GM19455 (cell line): ENCODE results near the gene TRIM31.
"Not testable (repeated sequence)": the region's sequence is repeated elsewhere in the genome, so short reads cannot be mapped to it uniquely, and the experiment has no call there.

Experiments
- ATAC-seq: cut with Tn5 transposase; IDR thresholded peaks from one replicate; pipeline ENCODE4 v1.9.1; 2021; ENCODE audit not compliant: unreplicated experiment

TRIM31 gene

GRCh38 chr6:30149858-30150550 lies 37.1 kb upstream of the TRIM31 start:
- ATAC-seq, result no peak

DNA sequence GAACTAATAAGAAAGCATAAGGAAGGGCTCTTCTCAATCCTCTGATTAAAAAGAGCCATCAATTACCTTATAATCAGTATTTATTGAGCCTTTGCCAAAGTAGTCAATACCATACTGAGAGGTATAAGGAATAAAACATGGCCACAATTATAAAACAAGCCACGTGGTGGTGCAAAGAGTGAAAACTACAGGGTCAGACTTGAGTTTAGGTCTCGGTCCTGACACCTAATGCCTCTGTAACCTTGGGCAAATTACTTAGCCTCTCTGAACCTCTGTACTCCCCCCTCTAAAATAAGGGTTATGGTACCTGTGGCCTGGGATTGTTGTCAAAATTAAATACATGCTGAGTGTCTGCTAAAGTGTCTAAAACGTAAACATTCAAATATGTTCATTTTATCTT lies 36.3 kb upstream of the TRIM31 start:
- no peak for ATAC-seq

GRCh38 chr6:30147096-30147495 lies 34.2 kb upstream of the TRIM31 start:
- no peak for ATAC-seq

DNA sequence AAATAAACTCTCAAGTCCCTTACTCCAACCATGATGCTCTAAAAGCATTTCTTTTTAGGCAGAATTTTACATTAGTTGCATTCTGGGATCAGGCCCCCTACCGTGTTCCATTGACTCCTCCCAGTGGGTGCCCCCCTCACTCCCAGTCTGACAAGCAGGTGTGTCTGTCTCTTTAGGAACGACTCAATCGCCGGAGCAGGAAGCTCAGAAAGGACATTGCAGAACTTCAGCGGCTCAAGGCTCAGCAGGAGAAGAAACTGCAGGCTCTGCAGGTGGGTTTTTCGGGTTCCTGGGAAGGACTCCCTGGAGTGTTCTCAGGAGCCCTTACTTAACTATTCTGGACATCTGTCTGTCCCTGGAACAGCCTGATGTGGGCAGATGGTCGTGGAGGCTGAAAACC lies 32.9 kb upstream of the TRIM31 start:
- ATAC-seq, result no peak

DNA sequence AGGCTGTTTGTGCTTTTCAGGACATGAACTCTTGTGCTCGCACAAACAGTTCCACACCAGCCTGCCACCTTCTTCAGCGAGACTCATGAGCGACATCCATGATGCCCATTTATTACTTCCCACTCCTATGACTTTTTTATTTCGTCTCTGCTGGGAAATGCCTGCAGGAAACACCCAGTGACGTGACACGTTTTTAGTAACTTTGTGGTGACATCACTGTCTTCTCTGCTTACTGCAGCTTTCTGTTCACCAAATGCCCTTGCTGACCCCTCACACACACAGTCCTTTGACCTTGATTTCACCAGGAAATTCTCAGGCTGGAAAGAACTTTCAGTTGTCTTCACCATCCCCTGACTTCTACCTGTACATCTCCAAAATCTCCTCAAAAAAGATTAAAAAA lies 31.9 kb upstream of the TRIM31 start:
- ATAC-seq, result no peak

DNA sequence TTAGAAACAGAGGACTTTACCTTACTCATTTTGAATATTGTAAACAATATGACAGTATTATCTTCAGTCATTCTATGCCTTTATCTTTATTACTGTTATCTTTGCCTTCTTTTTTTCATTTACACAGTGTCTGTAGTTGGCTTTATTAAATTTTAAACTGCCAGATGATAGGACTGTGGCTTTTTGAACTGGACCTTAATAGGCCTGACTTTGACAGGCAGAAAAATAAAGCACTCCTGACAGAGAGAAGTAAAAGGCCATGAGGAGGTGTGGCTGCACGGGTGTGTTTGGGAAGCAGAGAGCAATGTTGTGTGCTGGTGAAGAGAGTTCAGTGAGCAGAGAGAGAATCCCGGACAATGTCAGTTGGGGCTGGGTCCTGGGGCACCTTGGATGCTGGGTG lies 30.9 kb upstream of the TRIM31 start:
- ATAC-seq, result no peak

- no peak for ATAC-seq
Observed at GRCh38 chr6:30142665-30143064, 29.8 kb upstream of the TRIM31 start.

DNA sequence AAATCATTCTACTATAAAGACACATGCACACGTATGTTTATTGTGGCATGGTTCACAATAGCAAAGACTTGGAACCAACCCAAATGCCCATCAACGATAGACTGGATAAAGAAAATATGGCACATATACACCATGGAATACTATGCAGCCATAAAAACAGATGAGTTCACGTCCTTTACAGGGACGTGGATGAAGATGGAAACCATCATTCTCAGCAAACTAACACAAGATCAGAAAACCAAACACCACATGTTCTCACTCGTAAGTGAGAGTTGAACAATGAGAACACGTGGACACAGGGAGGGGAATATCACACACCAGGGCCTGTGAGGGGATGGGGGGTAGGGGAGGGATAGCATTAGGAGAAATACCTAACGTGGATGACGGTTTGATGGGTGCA lies 27.4 kb upstream of the TRIM31 start:
- not testable (repeated sequence) for ATAC-seq

- ATAC-seq, result no peak
Observed at GRCh38 chr6:30136570-30137286, 23.8 kb upstream of the TRIM31 start.

DNA sequence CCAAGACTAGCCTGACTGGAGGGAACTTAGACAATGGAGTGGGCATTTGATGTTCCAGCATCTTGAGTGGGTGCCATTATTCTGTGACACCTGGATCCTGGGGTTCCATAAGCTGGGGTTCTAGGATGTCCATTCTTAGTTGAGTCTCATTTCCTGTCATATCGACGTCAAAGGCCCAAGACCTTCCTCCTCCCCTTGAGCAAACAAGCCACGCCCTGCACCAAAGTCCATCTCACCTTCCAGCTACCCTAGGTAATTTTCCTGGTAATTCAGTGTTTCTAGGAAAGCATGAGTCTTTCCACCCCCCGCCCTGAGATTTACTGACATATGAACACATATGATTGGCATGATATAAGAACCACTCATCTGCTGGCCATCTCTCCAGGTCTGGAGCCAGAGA lies 22.9 kb upstream of the TRIM31 start, which contains the start of gene TRIM40:
Gene TRIM40, plus strand, starts transcription at position 384 of the 400 bp plus-strand sequence. CDS start 897 bp downstream, outside the sequence.
- ATAC-seq, result no peak

DNA sequence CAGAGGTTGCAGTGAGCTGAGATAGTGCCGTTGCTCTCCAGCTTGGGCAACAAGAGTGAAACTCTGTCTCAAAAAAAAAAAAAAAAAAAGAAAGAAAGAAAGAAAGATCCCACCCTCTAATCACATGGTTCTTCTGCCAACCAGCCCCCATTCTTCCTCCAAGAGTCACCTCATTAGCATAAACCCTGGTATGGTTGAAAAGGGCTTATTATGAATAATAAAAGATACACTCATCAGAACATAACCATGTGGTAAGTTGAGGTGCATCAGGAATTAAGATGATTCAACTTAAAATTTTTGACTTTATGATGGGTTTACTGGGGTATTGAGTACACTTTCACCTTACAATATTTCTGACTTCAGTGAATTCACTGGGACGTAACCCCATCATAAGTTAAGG lies 22.3 kb upstream of the TRIM31 start:
- ATAC-seq, result no peak

DNA sequence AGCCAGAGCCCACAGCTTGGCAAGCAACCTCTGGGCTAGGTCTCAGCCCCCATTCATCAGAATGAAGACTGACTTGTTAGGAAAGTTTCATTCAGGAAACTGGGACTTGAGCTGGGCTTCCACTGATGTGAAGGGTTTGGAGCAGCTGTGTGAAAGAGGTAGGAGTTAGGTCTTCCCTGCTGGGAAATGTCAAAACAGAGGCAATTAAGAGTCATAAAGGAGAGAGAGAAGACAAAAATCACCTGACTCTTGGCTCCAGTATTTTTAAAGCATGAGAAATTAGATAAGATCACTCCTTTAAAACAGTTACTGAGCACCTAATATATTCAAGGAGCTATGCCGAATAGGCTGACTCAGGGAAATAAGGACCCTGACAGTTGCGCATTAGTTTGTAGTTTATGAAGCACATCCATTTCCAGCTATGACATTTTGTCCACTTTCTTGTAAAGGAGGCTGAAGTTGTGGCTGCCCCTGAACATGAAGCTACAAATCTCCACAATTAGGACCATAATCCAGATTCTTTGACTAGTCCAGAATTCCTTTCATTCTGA lies 19.1 kb upstream of the TRIM31 start:
- ATAC-seq, result no peak

DNA sequence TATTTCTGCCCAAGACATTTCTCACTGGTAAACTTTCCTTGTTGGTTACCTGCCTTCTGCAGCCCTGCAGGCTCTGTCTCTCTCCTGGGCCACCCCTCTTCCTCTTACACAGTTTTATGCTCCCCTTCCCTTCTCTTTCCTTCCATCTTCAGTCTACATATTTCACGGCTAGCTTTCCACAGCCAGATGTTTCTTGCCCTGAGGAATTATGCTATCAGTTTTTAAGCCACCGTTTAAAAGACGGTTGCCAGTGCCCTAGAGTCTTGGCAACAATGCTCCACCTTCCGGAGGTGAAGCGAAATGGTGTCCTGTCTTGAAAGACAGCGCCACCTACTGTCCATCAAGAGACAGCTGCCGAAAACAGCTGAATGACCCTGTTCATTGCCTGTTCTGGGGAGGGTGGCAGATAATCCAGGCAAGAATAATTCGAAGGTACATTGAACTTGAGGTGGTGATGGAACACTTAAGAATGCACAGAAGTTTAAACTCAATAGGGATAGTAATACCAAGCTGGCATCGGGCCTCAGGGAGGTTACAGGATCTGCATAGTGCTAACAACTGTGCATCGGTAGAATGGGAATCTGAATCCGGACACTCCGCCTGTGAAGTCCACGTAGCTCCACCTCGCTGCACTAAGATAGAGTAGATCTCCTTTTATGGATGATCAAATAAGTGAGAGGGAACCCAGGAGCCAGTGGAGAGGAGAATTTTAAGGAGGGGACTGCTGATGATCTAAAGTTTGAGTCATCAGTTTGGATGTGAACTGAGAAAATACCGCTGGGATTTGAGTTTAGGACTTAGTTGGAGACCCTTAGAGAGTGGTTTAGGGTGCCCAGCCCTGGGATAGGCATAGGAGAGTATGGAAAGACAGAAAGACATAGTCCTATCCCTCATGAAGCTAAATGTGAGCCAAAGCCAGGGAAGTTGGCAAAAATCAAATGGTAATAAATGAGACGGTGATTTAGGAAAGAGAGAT lies 18.3 kb upstream of the TRIM31 start:
- no peak for ATAC-seq

- no peak for ATAC-seq
Observed at GRCh38 chr6:30130179-30130679, 17.3 kb upstream of the TRIM31 start.

- ATAC-seq, result no peak
Observed at GRCh38 chr6:30129265-30130178, 16.6 kb upstream of the TRIM31 start.

DNA sequence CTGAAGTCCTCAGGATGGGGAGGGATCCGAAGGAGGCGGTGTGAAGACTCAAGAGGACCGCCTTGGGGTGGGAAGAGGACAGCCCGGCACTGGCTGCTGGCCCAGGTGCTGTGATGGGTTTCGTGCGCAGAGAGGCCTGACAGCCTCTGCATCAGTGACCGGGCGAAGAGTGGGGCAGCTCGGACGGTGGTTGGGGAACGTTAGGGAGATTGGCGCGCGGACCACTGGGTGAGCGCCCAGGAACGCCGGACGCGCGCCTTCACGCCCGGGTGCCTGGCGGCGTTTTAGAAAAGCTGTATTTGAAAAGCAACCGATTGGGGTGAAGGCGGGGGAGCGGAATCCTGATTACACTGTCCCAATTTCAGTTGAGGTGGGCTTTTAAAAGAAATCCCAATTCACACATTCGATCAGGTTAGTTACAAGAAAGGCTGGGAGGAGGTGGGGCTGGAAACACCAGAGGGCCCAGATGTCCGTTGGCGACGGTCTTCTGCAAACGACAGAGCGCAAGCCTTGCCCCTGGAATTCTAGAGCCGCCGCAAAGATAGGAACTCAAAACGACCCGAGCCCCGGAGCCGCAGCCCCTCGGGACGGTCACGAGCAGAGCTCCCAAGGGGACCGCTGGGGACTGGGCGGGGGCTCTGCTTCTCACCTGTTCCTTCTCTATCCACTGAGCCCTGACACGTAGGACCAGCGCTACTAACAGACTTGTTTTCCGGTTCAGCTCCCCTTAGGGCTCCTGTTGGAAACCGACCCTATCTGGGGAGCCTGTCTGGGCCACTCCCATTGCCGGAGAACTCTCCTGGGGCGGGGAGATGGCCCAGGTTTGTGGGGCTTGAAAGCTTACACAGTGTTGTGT lies 14.6 kb upstream of the TRIM31 start:
- no peak for ATAC-seq

DNA sequence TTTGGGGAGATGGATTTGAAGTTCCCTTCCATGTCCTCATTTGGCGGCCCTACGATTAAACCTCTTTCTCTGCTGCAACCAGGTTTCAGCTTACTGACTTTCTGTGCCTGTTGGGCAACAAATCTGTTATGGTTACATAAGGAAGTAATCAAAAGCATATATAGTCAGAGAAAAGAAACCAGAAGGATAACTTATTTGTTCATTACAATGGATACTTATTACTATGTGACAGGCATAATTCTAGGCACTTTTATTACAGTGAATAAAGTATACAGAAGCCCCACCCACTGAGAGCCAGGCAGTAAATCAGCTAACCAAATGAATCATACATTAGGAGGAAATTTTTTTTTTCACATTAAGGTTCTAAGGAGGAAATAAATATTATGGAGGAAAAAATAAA lies 9.6 kb upstream of the TRIM31 start:
- ATAC-seq, result no peak

- ATAC-seq, result no peak
Observed at GRCh38 chr6:30121446-30122366, 8.8 kb upstream of the TRIM31 start.
